LNCAP (cell line): ENCODE data around the gene NHS.

Source experiments
- CTCF ChIP-seq: fragments of 450-650 bp; IDR thresholded peaks from 2 replicates; pipeline ENCODE4 v1.5.1; 2017; ENCODE audit warnings: mild to moderate bottlenecking

NHS gene

GRCh38 chrX:17610788-17611187 lies 235.8 kb downstream of the NHS start:
- TF ChIP-seq CTCF, result no peak

GRCh38 chrX:17613979-17614588 lies 239.1 kb downstream of the NHS start:
- TF ChIP-seq CTCF, result no peak

GRCh38 chrX:17616936-17617335 lies 241.9 kb downstream of the NHS start:
- TF ChIP-seq CTCF, result no peak

GRCh38 chrX:17617806-17618205 lies 242.8 kb downstream of the NHS start:
- TF ChIP-seq CTCF, result no peak

GRCh38 chrX:17621566-17622270 lies 246.7 kb downstream of the NHS start:
- TF ChIP-seq CTCF, result no peak

GRCh38 chrX:17622331-17622730 lies 247.3 kb downstream of the NHS start:
- TF ChIP-seq CTCF, result no peak

GRCh38 chrX:17623750-17624149 lies 248.8 kb downstream of the NHS start:
- TF ChIP-seq CTCF, result no peak
